Activated naive CD4-positive, alpha-beta T cell treated with anti-CD3 and anti-CD28 coated beads for 36 hours (primary cell): Measurements from ENCODE around the gene ZFP57. TPM values are rescaled to one million over a fixed set of nuclear protein-coding genes. Genes with fewer than 3 reads are reported as not detected.
A peak's percentile ranks its signal among the peaks of the same experiment; 100 is the strongest.

Source experiments
- CTCF ChIA-PET: fragments of 350-600 bp; sonication (Branson Sonifier 250); formaldehyde crosslinking; loops from one replicate; lab custom pipeline; 2021; ENCODE audit warnings: antibody characterized with exemption; lab: Charles Lee
- DNase-seq: peaks from one replicate; pipeline ENCODE4 v3.0.0-alpha.2; 2020
- H3K27ac Mint-ChIP-seq: one replicate; pipeline ENCODE4 v1.8.0; 2021; ENCODE audit warnings: mild to moderate bottlenecking, mixed read lengths
- H3K27me3 Mint-ChIP-seq: one replicate; pipeline ENCODE4 v1.8.0; 2021; ENCODE audit warnings: low read depth, mixed read lengths
- H3K36me3 Mint-ChIP-seq: one replicate; pipeline ENCODE4 v1.8.0; 2021; ENCODE audit warnings: low read depth, mixed read lengths
- H3K4me1 Mint-ChIP-seq: one replicate; pipeline ENCODE4 v1.8.0; 2021; ENCODE audit warnings: low read depth, mixed read lengths
- H3K4me3 Mint-ChIP-seq: one replicate; pipeline ENCODE4 v1.8.0; 2021; ENCODE audit warnings: mild to moderate bottlenecking, moderate library complexity, mixed read lengths
- H3K9me3 Mint-ChIP-seq: one replicate; pipeline ENCODE4 v1.8.0; 2021; ENCODE audit warnings: mixed read lengths
- intact Hi-C: fragments of 100-400 bp; cut with micrococcal nuclease; formaldehyde crosslinking; loops from one replicate; pipeline ENCODE4 v1.15.1; 2023
- total RNA-seq, 2 experiments: library from RNA; stranded (reverse); gene quantifications; one replicate each; pipeline ENCODE4 v1.2.3, GENCODE V29; 2021

The ZFP57 gene
- total RNA-seq, 2 experiments from 2014 or later = not detected

GRCh38 chr6:29723262-29723665 is 42.3 kb upstream of the ZFP57 start, which contains the start of gene HLA-F:
Gene HLA-F (plus strand): TSS chr6:29723434. CDS start chr6:29723464, 30 bp downstream.
- peak; percentile 93 for DNase-seq
- Mint-ChIP-seq H3K27me3 (no peaks in the 10 kb centered on the region), H3K4me3 (peak within 1 kb of the TSS; percentile 90), H3K4me1 (peaks cover 55% of the 10 kb centered on the region), H3K27ac (peak within 1 kb of the TSS; percentile 97), H3K36me3 (peaks cover 45% of the 10 kb centered on the region), H3K9me3 (no peaks in the 10 kb centered on the region)
- intact Hi-C loops = loop anchor here (1.0 to 5.0 kb wide), 5 partner anchors 26 to 338 kb away; partner anchors contain the start of genes HLA-A and POLR1H
- CTCF ChIA-PET = interaction anchor here (1.3 kb wide), 2 partner anchors 26 to 112 kb away, joined by 3 to 5 read pairs; no protein-coding TSS in a partner anchor

GRCh38 chr6:29720863-29721262 is 39.9 kb upstream of the ZFP57 start:
- DNase-seq = peak; percentile 64

GRCh38 chr6:29710281-29710941 is 29.5 kb upstream of the ZFP57 start:
- H3K27ac Mint-ChIP-seq = no peak overlapping the region

More at GRCh38 chr6:29720863-29721262, 39.9 kb upstream of the ZFP57 start:
- no peak overlapping the region for H3K4me3 Mint-ChIP-seq
- H3K36me3 Mint-ChIP-seq = peaks cover 21% of the 10 kb centered on the region
- no peaks in the 10 kb centered on the region for H3K27me3 Mint-ChIP-seq
- intact Hi-C loops = loop anchor here (1.0 to 5.0 kb wide), 5 partner anchors 12 to 221 kb away; partner anchors contain the start of gene HLA-A
- H3K9me3 Mint-ChIP-seq = no peaks in the 10 kb centered on the region
- H3K27ac Mint-ChIP-seq = no peak overlapping the region
- peaks cover 32% of the 10 kb centered on the region for H3K4me1 Mint-ChIP-seq
- CTCF ChIA-PET = interaction anchor here (0.6 to 2.6 kb wide), 7 partner anchors 11 to 82 kb away, joined by 3 to 14 read pairs (median 3); no protein-coding TSS in a partner anchor

GRCh38 chr6:29709188-29709587 is 28.2 kb upstream of the ZFP57 start:
- H3K27me3 Mint-ChIP-seq = no peaks in the 10 kb centered on the region
- peak overlapping the region; percentile 53 for H3K4me3 Mint-ChIP-seq
- H3K27ac Mint-ChIP-seq = no peak overlapping the region
- intact Hi-C loops = loop anchor here (1.0 to 5.0 kb wide), 2 partner anchors 12 to 258 kb away; no protein-coding TSS in a partner anchor
- no peak for DNase-seq
- H3K4me1 Mint-ChIP-seq = peaks cover 67% of the 10 kb centered on the region
- CTCF ChIA-PET = interaction anchor here (0.8 to 3.5 kb wide), 9 partner anchors 12 to 59 kb away, joined by 4 to 14 read pairs (median 6); no protein-coding TSS in a partner anchor
- no peaks in the 10 kb centered on the region for H3K9me3 Mint-ChIP-seq
- no peaks in the 10 kb centered on the region for H3K36me3 Mint-ChIP-seq

More at GRCh38 chr6:29710281-29710941, 29.5 kb upstream of the ZFP57 start:
- DNase-seq = no peak
- no peaks in the 10 kb centered on the region for H3K9me3 Mint-ChIP-seq
- H3K4me1 Mint-ChIP-seq = peaks cover 67% of the 10 kb centered on the region
- intact Hi-C loops = no loop called here
- H3K36me3 Mint-ChIP-seq = no peaks in the 10 kb centered on the region
- CTCF ChIA-PET = interaction anchor here (0.6 to 1.8 kb wide), 2 partner anchors 10 to 28 kb away, joined by 4 to 6 read pairs; no protein-coding TSS in a partner anchor
- no peak overlapping the region for H3K4me3 Mint-ChIP-seq
- no peaks in the 10 kb centered on the region for H3K27me3 Mint-ChIP-seq

GRCh38 chr6:29708432-29709179 is 27.7 kb upstream of the ZFP57 start:
- intact Hi-C loops = loop anchor here (1.0 to 5.0 kb wide), 2 partner anchors 13 to 259 kb away; no protein-coding TSS in a partner anchor
- Mint-ChIP-seq H3K36me3 (no peaks in the 10 kb centered on the region), H3K4me3 (peak overlapping the region; percentile 53), H3K4me1 (peaks cover 67% of the 10 kb centered on the region), H3K27ac (peak overlapping the region; percentile 14), H3K27me3 (peaks cover 5% of the 10 kb centered on the region), H3K9me3 (no peaks in the 10 kb centered on the region)
- CTCF ChIA-PET = interaction anchor here (0.7 to 3.5 kb wide), 18 partner anchors 8 to 994 kb away, joined by 3 to 14 read pairs (median 6); no protein-coding TSS in a partner anchor
- DNase-seq = peak; percentile 86

GRCh38 chr6:29705389-29706231 is 24.7 kb upstream of the ZFP57 start:
- Mint-ChIP-seq H3K9me3 (no peaks in the 10 kb centered on the region), H3K27me3 (peaks cover 12% of the 10 kb centered on the region), H3K27ac (no peak overlapping the region), H3K4me1 (peaks cover 48% of the 10 kb centered on the region), H3K4me3 (no peak overlapping the region), H3K36me3 (no peaks in the 10 kb centered on the region)
- CTCF ChIA-PET = interaction anchor here (0.7 to 2.9 kb wide), 13 partner anchors 11 to 129 kb away, joined by 3 to 15 read pairs (median 5); no protein-coding TSS in a partner anchor
- no peak for DNase-seq
- intact Hi-C loops = loop anchor here (1.0 to 5.0 kb wide), 4 partner anchors 16 to 262 kb away; no protein-coding TSS in a partner anchor

- Mint-ChIP-seq H3K36me3 (no peaks in the 10 kb centered on the region), H3K4me1 (peaks cover 20% of the 10 kb centered on the region), H3K9me3 (no peaks in the 10 kb centered on the region), H3K27me3 (peaks cover 12% of the 10 kb centered on the region), H3K4me3 (no peak overlapping the region), H3K27ac (no peak overlapping the region)
- intact Hi-C loops = no loop called here
- peak; percentile 76 for DNase-seq
- CTCF ChIA-PET = interaction anchor here (0.5 to 2.2 kb wide), 15 partner anchors 9 to 180 kb away, joined by 3 to 15 read pairs (median 4); no protein-coding TSS in a partner anchor
These were observed 21.7 kb upstream of the ZFP57 start for GRCh38 chr6:29702519-29703103.

- H3K27me3 Mint-ChIP-seq = no peaks in the 10 kb centered on the region
- H3K9me3 Mint-ChIP-seq = peaks cover 5% of the 10 kb centered on the region
- DNase-seq = no peak
- intact Hi-C loops = no loop called here
- H3K4me1 Mint-ChIP-seq = no peaks in the 10 kb centered on the region
- no peak overlapping the region for H3K4me3 Mint-ChIP-seq
- CTCF ChIA-PET = interaction anchor here (0.8 to 2.7 kb wide), 16 partner anchors 12 to 142 kb away, joined by 3 to 21 read pairs (median 4); no protein-coding TSS in a partner anchor
- H3K27ac Mint-ChIP-seq = no peak overlapping the region
- H3K36me3 Mint-ChIP-seq = no peaks in the 10 kb centered on the region
These were observed 15.5 kb upstream of the ZFP57 start for GRCh38 chr6:29696147-29697125.

- Mint-ChIP-seq H3K4me3 (no peak overlapping the region), H3K27me3 (no peaks in the 10 kb centered on the region), H3K4me1 (no peaks in the 10 kb centered on the region), H3K36me3 (no peaks in the 10 kb centered on the region), H3K9me3 (peaks cover 5% of the 10 kb centered on the region), H3K27ac (no peak overlapping the region)
- CTCF ChIA-PET = interaction anchor here (2.2 to 2.3 kb wide), 2 partner anchors 45 to 54 kb away, joined by 6 to 10 read pairs; no protein-coding TSS in a partner anchor
- intact Hi-C loops = no loop called here
- DNase-seq = no peak
These were observed 13.7 kb upstream of the ZFP57 start for GRCh38 chr6:29694637-29695036.

GRCh38 chr6:29685718-29686326 is 4.9 kb upstream of the ZFP57 start:
- Mint-ChIP-seq H3K27ac (no peak overlapping the region), H3K9me3 (no peaks in the 10 kb centered on the region), H3K4me1 (peaks cover 3% of the 10 kb centered on the region), H3K27me3 (no peaks in the 10 kb centered on the region), H3K4me3 (no peak overlapping the region), H3K36me3 (no peaks in the 10 kb centered on the region)
- CTCF ChIA-PET = no interaction called here
- no peak for DNase-seq
- intact Hi-C loops = no loop called here
